ENCODE results near the gene SP3.

Gene SP3

DNA sequence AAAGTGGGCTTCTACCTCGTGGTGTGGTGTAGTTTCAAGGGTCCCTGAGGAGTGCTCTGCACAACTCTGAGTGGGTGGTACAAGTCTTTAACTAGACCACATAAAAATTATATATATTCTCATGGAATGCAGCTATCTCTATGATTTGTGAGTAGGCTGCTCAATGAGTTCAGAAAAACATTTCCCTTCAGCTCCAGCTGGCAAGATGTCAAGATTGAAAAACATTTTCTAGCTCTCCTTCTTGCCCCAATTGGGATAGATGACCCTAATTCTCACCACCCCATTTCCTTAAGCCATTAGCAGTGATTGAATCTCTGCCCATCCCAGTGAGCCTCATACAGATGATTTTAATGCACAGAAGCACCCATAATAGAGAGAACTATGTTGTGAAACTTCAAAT lies 28.3 kb upstream of the SP3 start:
- no peak for TF ChIP-seq EZH2phosphoT487 (IDR thresholded peaks at IDR 0.05; ENCODE audit: borderline replicate concordance, low read length)
- TF ChIP-seq, protein P1, sequence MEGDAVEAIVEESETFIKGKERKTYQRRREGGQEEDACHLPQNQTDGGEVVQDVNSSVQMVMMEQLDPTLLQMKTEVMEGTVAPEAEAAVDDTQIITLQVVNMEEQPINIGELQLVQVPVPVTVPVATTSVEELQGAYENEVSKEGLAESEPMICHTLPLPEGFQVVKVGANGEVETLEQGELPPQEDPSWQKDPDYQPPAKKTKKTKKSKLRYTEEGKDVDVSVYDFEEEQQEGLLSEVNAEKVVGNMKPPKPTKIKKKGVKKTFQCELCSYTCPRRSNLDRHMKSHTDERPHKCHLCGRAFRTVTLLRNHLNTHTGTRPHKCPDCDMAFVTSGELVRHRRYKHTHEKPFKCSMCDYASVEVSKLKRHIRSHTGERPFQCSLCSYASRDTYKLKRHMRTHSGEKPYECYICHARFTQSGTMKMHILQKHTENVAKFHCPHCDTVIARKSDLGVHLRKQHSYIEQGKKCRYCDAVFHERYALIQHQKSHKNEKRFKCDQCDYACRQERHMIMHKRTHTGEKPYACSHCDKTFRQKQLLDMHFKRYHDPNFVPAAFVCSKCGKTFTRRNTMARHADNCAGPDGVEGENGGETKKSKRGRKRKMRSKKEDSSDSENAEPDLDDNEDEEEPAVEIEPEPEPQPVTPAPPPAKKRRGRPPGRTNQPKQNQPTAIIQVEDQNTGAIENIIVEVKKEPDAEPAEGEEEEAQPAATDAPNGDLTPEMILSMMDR (IDR thresholded peaks at IDR 0.05; ENCODE audit: low read depth, low read length, poor library complexity, severe bottlenecking) = no peak
- Histone ChIP-seq H3K4me1 (ENCODE audit: control insufficient read depth, low read length) (peaks cover 21% of the 10 kb centered on the region), H3K79me2 (ENCODE audit: control insufficient read depth, low read length) (no peaks in the 10 kb centered on the region), H3K9me3 (ENCODE audit: control insufficient read depth, insufficient read depth, low read length) (no peaks in the 10 kb centered on the region), H3F3A (ENCODE audit: control insufficient read depth, insufficient read depth) (peaks cover 2% of the 10 kb centered on the region; the same call in 1 of the 2 replicates), H3K27me3 (ENCODE audit: control insufficient read depth, low read length) (no peaks in the 10 kb centered on the region), H3K36me3 (ENCODE audit: control insufficient read depth, low read length) (no peaks in the 10 kb centered on the region), H3K9me2 (replicated peaks; ENCODE audit: control insufficient read depth, low read length) (no peaks in the 10 kb centered on the region), H4K20me1 (ENCODE audit: control insufficient read depth, insufficient read depth, low read depth, low read length) (no peaks in the 10 kb centered on the region), H3K4me3 (ENCODE audit: low read length) (no peak overlapping the region), H3K27ac (ENCODE audit: low read depth, low read length) (no peak overlapping the region), H3K4me2 (ENCODE audit: low read length) (no peak overlapping the region)

DNA sequence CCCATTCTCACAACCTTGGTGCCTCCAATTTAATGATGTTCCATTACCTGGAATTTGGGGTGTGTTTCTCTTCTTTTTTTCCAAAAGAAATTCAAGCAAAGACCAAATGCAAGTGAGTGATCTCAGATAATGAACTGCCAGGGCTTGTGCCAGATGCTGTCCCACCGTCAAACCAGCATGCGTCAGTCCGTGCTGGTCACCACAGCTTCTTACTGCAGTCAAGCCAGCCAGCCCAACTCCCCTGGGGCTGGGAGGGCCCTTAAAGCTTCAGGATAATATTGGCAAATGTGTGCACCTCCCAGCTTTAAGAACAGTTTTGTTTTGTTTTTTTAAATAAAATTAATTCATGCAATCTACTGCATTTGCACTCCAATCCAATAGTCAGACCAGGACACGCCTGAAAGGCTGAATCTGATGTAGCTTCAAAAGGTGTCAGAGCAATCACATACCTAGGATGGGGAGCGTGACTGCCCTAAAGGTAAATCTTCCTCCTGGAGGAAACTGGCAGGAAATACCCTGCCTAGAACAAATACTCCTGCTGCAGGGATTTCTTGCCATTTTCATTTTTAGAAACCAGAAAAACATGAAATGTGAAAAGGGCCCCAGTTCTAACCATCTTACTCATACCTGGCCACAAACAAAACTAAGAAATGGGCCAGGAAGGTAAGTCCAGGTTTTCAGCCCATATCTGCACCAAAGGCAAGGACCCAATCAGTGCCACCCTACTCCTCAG lies 26.8 kb upstream of the SP3 start:
- Histone ChIP-seq H3K4me1 (ENCODE audit: control insufficient read depth, low read length) (peaks cover 8% of the 10 kb centered on the region), H3K79me2 (ENCODE audit: control insufficient read depth, low read length) (no peaks in the 10 kb centered on the region), H3K4me2 (ENCODE audit: low read length) (no peak overlapping the region), H3K4me3 (ENCODE audit: low read length) (no peak overlapping the region), H3K9me2 (replicated peaks; ENCODE audit: control insufficient read depth, low read length) (no peaks in the 10 kb centered on the region), H3K9me3 (ENCODE audit: control insufficient read depth, insufficient read depth, low read length) (no peaks in the 10 kb centered on the region), H3K36me3 (ENCODE audit: control insufficient read depth, low read length) (no peaks in the 10 kb centered on the region), H3K27ac (ENCODE audit: low read depth, low read length) (no peak overlapping the region), H3K27me3 (ENCODE audit: control insufficient read depth, low read length) (no peaks in the 10 kb centered on the region), H4K20me1 (ENCODE audit: control insufficient read depth, insufficient read depth, low read depth, low read length) (no peaks in the 10 kb centered on the region), H3F3A (ENCODE audit: control insufficient read depth, insufficient read depth) (peaks cover 2% of the 10 kb centered on the region; the same call in 1 of the 2 replicates)
- TF ChIP-seq EZH2phosphoT487 (IDR thresholded peaks at IDR 0.05; ENCODE audit: borderline replicate concordance, low read length) = no peak
- TF ChIP-seq, protein P1 (IDR thresholded peaks at IDR 0.05; ENCODE audit: low read depth, low read length, poor library complexity, severe bottlenecking) = no peak

DNA sequence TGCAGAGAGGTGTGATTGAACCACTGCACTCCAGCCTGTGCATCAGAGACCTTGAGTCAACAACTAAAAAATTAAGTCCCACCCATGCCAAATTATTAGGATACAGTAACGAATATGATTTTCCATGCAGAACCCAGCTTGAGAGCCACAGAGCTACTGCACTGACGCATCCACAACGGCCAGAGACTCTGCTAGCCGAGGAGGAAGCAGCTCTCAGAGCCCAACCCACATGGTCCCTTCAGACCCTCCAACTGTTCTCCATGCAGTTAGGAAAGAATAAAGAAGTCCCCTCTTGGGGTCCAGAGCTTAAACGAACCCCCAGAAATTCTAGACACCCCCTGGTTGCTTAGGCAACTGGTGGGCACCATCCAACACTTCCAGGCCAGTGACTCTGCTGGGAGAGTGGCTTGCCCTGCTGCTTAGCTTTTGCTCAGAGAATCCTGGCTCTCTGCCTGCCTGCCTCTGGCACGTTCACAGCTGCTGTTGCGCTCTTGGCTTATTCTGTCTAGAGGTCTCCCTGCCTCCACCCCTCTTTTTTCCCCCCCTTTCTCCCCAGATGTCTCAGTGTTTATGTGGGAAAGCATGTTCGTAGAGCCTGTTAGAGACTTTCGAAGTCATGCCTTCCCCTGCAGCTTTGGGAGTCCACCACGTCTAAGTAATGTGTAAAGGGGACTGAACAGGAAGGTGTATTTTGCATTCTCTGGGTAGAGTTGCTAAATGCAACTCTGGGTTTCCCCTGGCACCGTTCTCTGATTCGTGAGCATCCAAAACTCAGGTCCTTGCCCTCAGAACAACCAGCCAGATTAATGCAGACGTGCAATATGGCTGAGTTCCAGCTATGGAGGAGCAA lies 26.0 kb upstream of the SP3 start:
- no peak overlapping the region for H3K4me2 ChIP-seq (ENCODE audit: low read length)

More for the DNA sequence above, 26.0 kb upstream of the SP3 start:
- Histone ChIP-seq H3K27ac (ENCODE audit: low read depth, low read length) (no peak overlapping the region), H3K9me3 (ENCODE audit: control insufficient read depth, insufficient read depth, low read length) (no peaks in the 10 kb centered on the region), H3K4me1 (ENCODE audit: control insufficient read depth, low read length) (0 out of 2 replicates have a peak, but pooled peaks cover 2% of the 10 kb centered on the region), H3K36me3 (ENCODE audit: control insufficient read depth, low read length) (no peaks in the 10 kb centered on the region), H3K27me3 (ENCODE audit: control insufficient read depth, low read length) (no peaks in the 10 kb centered on the region), H3K9me2 (replicated peaks; ENCODE audit: control insufficient read depth, low read length) (no peaks in the 10 kb centered on the region), H3F3A (ENCODE audit: control insufficient read depth, insufficient read depth) (no peaks in the 10 kb centered on the region), H4K20me1 (ENCODE audit: control insufficient read depth, insufficient read depth, low read depth, low read length) (no peaks in the 10 kb centered on the region), H3K4me3 (ENCODE audit: low read length) (no peak overlapping the region), H3K79me2 (ENCODE audit: control insufficient read depth, low read length) (no peaks in the 10 kb centered on the region)
- no peak for TF ChIP-seq EZH2phosphoT487 (IDR thresholded peaks at IDR 0.05; ENCODE audit: borderline replicate concordance, low read length)
- TF ChIP-seq, protein P1 (IDR thresholded peaks at IDR 0.05; ENCODE audit: low read depth, low read length, poor library complexity, severe bottlenecking) = no peak
